Stimulated activated CD4-positive, alpha-beta T cell treated with anti-CD3 and anti-CD28 coated beads, Interleukin-4, amount 100 ng/mL, for 48 hours (primary cell): ENCODE results near the gene IQCF6.
"Not testable (repeated sequence)": the region's sequence is repeated elsewhere in the genome, so short reads cannot be mapped to it uniquely, and the experiment has no call there.

ENCODE experiments used
- DNase-seq, 2 donors: peaks; one replicate each; pipeline ENCODE4 v3.0.0-alpha.2; 2020; ENCODE audit warnings: low read depth in 2 of 2

The IQCF6 gene

DNA sequence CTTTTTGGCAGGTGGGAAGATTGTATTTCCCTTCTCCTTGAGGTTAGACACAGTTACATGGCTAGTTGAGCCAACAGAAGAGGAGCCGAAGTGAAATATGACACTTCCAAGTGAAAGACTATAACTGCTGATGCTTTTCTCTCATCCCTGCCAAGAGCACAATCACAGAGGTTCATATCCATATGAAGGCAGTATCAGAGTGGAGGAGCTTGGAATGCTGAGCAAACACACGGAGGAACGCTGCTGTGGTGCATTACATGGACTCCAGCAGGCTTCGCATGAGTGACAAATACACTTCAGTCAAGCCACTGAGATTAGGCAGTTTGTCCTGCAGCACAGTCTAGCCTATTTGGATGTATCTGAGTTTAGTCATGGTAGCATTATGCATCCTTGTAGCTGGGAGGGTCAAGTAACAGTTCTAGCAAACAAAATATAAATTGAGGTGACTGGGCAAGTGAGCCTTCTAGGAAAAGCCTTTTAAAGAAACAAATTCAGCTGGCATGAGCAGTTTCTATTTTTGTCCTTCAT lies 5.4 kb downstream of the IQCF6 start:
- no peak for DNase-seq

- DNase-seq, result no peak
Measured at GRCh38 chr3:51759203-51759602, 19.8 kb downstream of the IQCF6 start.

DNA sequence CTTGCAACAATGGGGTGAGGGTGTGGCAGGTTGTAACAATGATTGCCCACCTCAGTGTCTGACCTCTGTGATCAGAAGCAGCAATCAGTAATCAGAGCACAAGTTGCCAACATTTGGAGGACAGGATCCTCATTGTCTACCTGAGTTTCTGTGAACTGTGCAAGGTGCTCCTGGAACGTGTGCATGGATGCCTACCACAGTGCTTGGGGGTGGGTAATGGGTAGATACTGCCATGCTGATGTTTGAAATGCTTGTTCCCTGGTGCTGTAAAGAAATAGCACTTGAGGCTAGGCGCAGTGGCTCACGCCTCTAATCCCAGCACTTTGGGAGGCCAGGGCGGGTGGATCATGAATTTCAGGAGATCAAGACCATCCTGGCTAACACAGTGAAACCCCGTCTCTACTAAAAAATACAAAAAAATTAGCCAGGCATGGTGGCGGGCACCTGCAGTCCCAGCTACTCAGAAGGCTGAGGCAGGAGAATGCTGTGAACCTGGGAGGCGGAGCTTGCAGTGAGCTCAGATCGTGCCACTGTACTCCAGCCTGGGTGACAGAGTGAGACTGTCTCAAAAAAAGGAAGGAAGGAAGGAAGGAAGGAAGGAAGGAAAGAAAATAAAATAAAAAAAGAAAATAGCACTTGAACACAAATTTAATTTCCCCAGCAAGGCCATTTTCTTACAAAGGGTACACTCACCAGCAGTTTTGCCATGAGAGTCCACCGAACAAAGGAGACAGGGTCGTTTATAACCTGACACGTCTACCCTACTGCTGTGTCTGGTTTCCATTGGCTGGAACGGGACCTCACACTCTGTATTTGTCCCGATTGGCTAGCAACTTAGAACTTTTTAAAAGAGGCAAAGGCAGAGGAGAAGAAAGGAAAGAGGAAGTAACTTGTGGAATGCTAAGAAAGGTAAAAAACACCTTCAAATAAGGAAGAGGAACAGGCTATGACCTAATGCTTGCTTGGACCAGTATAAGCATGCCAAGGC lies 25.0 kb downstream of the IQCF6 start:
- DNase-seq, result not testable (repeated sequence)

- DNase-seq, result no peak
Measured at GRCh38 chr3:51751287-51751686, 27.8 kb downstream of the IQCF6 start.

DNA sequence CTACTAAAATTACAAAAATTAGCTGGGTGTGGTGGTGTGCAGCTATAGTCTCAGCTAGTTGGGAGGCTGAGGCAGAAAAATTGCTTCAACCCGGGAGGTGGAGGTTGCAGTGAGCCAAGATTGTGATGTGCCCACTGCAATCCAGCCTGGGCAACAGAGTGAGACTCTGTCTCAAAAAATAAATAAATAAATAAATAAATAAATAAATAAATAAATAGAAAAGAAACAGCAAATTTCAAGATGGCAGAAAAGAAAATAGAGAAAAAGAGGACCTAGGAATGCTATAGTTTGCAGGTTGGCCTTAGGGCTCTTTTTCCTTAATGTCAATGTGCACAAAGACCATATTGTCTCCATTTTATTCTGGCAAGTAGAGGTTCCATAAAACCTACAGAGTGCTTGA lies 28.2 kb downstream of the IQCF6 start:
- no peak for DNase-seq

DNA sequence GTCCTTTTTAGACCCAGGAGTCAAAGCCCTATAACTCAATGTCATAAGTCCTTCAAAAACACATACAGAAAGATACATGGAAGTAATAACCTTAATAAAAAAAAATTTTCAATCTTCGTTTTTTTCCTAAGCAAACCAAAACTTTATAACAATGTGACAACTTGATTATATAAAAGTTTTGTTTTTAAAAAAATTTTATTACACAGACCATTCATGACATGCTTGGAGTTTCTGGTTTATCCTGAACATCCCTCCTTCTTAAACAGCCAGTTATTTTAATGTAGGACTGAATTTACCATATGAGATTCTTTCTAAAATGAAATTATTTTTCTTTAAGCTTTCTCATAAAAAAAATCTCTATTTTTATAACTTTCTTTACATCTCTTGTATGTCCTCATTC lies 30.7 kb downstream of the IQCF6 start:
- no peak for DNase-seq

DNA sequence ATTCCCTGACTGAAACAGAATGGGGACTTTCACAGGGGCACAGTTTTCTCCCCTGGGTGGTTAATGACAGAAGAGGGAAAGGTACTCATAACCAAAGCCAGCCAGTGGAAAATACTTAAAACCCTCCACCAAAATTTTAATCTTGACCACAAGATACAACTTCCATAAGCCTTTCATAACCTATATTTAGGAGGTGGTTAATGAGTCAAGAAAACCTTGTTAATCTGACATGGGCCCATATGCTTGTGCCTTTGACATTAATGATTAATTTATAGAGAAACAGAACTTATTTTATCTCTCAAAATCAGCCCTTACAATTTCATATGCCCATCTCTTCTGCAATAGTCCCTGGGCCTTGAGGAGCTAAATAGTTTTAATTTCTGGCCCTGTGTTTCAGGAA lies 31.2 kb downstream of the IQCF6 start:
- DNase-seq, result no peak

DNA sequence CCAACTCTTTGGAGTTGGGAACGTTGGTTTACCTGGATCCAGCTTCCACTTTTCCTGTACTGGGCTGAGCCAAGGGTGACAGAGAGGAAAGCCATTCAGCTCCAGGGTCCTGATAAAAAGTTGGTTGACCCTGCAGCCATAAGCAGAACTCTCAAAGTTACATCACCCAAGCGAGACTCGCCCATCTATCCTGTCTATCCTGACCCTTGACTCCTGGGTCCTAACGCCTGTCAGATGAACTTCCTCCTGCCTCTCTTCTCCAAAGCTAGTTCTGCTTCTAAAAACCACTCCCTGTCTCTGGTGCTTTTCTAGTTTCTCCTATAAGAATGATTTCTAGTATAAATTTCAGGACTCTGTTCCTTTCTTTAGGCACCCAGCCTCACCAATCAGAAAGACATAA lies 36.1 kb downstream of the IQCF6 start:
- DNase-seq, result not testable (repeated sequence)

DNA sequence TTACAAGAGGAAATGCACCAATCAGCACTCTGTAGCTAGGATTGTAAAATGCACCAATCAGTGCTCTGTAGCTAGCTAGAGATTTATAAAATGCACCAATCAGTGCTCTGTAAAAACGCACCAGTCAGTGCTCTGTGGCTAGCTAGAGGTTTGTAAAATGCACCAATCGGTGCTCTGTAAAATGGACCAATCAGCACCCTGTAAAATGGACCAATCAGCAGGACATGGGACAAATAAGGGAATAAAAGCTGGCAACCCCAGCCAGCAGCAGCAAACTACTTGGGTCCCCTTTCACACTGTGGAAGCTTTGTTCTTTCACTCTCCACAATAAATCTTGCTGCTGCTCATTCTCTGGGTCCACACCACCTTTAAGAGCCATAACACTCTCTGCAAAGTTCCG lies 36.7 kb downstream of the IQCF6 start:
- DNase-seq, result not testable (repeated sequence)

GRCh38 chr3:51739110-51739509 lies 39.9 kb downstream of the IQCF6 start:
- no peak for DNase-seq

- no peak for DNase-seq
Measured at GRCh38 chr3:51735950-51736349, 43.1 kb downstream of the IQCF6 start.

DNA sequence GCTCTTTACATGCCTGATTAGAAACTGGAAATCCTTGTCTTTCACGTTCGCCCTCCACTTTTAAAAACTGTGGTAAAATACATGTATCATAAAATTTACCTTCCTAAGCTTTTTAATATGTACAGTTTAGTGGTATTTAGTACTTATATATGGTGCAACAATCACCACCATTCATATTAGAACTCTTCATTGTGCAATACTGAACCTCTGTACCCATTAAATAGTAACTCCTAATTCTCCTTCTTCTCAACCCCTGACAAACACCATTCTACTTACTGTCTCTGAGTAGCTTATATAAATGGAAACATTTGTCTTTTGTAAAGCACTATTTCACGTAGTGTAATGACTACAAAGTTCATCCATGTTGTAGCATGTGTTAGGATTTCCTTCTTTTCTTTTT lies 44.0 kb downstream of the IQCF6 start:
- DNase-seq, result no peak

- DNase-seq, result no peak
Measured at GRCh38 chr3:51734572-51734907, 44.5 kb downstream of the IQCF6 start.

DNA sequence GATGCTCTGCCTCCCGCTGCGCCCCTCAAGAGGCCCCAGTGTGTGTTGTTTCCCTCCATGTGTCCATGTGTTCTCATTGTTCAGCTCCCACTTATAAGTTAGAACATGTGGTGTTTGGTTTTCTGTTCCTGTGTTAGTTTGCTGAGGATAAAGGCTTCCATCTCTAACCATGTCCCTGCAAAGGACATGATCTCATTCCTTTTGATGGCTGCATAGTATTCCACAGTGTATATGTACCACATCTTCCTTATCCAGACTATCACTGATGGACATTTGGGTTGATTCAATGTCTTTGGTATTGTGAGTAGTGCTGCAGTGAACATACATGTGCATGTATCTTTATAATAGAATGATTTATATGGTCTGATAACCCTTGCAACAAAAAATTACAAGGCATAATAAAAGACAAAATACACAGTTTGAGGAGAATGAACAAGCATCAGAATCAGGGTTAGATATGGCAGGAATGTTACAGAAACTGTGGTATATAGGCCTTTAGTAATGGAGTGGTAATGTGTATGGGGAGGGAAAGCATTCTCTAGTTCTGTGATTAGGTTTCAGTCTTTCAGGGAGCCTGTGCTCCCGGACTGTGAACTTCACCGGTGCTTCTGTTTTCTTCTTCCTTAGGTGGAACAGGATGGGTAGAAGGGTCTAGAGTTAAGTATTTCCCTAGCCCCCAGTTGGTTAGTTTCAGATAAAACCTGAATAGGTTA lies 45.0 kb downstream of the IQCF6 start:
- no peak for DNase-seq

DNA sequence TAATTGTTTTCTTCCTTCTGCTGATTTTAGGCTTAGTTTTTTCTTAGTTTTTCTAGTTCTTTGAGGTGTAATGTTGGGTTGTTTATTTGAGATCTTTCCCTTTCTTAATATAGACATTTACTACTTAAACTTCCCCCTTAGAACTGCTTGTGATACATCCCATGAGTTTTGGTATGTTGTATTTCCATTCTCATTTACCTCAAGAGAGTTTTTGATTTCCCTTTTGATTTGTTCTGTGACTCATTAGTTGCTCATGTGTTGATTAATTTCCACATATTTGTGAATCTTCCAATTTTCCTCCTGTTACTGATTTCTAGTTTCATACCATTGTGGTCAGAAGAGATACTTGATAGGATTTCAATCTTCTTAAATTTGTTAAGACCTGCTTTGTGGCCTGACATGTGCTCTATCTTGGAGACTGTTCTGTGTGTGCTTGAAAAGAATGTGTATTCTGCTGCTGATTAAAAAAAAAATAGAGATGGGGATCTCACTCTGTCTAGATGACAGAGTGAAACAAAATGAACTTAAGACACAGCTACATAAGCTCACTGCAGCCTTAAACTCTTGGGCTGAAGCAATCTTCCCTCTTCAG lies 49.9 kb downstream of the IQCF6 start:
- DNase-seq, result no peak
